ENCODE data around the gene BSCL2.

DNA sequence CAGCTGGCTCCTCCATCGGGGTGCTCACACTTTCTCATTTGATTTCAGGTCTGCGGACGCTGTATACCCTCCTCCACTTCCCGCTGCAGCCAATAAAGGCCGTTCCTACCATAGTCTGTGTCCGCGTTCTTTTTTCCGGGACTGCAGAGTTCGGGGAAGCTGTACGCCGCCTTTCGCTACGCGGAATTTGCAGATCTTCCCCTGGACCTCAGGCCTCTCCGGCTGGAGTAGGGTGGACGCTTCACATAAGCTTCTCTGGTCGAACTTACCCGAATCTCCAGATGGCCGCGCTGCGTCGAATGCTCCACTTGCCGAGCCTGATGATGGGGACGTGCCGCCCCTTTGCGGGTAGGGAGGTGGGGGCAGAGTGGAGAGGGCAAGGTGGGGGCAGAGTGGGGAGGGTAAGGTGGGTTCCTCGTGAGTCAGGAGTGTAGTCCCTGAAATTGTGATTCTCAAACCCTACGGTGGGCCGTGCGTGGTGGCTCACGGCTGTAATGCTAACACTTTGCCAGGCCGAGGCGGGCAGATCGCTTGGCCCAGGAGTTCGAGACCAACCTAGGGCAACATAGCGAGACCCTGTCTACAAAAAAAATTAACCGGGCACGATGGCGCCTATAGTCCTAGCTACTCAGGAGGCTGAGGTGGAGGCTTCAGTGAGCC is 41.5 kb downstream of the BSCL2 start:
- TF ChIP-seq, protein P1, sequence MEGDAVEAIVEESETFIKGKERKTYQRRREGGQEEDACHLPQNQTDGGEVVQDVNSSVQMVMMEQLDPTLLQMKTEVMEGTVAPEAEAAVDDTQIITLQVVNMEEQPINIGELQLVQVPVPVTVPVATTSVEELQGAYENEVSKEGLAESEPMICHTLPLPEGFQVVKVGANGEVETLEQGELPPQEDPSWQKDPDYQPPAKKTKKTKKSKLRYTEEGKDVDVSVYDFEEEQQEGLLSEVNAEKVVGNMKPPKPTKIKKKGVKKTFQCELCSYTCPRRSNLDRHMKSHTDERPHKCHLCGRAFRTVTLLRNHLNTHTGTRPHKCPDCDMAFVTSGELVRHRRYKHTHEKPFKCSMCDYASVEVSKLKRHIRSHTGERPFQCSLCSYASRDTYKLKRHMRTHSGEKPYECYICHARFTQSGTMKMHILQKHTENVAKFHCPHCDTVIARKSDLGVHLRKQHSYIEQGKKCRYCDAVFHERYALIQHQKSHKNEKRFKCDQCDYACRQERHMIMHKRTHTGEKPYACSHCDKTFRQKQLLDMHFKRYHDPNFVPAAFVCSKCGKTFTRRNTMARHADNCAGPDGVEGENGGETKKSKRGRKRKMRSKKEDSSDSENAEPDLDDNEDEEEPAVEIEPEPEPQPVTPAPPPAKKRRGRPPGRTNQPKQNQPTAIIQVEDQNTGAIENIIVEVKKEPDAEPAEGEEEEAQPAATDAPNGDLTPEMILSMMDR (IDR thresholded peaks at IDR 0.05): no peak
- TF ChIP-seq POLR2A (IDR thresholded peaks at IDR 0.05): no peak

Measured in prostate gland (tissue), 2 donors.